ENCODE results near the gene CDH5.

Gene CDH5

DNA sequence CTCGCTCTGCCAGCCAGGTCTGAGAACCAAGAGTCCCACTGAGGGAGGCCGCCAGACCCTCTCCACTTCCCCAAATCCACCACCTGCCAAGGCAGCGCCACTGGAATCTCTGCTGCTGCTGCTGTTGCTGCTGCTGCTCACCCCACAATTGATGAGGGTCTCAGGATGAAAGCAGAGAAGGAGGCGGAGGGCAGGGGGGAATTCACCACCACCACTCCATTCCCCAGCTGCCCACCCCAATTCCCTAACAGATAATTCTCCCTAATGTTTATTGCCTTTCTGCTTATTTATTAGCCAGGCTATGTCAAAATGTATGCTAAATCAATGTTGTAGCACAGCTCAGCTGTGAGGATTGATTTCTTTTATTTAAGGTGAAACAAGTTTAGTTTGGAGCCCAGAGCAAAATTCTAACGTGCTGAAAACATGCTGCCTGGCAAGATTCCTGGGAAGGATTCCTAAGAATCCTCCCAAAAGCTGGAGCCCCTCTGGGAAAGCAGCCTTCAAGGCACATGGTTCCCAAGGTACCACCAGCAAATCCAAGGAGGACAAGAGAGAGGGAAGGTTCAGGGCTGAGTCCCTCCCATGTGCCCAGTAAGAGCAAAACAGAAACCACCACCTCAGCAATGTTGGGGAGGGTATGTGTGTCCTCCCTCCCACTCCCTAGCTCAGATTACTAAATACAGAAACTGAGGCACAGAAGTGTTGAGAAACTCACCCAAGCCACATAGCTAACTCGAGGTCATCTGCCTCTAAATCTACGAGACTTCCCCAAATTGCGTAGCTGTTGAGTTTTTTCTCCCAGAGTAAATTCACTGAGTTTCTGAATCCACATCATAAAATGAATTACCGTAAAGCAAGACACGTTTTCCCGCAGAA, 12.2 kb upstream of the CDH5 start:
- no peak for DNase-seq

DNA sequence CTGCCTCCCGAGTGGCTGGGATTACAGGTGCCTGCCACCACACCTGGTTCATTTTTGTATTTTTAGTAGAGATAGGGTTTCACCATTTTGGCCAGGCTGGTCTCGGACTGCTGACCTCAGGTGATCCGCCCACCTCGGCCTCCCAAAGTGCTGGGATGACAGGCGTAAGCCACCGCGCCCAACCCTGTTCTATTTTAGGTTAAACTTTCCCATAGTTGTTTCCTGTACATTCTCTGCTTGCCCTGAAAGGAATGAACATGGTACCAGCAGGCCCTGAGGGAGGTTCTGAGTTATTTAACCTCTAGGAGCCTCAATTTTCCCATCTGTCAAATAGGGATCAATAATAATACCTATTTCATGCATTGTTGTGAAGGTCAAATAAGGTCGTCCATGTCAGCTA, 11.0 kb upstream of the CDH5 start:
- DNase-seq, result no peak

DNA sequence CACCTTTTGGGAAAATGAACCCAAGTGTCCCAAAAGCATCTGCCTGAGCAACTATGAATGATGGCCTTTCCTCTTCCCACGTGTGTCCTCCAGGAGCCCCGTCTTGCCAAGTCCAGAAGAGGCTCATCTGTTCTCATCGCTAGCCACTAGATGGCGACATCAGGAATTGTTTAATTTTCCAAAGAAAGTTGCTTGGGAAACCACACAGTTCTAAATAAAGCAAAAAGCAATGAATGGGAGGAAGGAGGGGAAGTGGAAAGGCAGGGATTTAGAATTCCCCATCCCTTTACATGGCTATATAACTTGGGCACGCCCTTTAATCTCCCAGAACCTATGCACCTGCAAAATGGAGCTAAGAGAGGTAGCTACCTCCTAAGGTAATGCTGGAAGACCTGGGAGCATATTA, 9.0 kb upstream of the CDH5 start:
- peak in 1 of 2 donors; percentile 19 for DNase-seq

DNA sequence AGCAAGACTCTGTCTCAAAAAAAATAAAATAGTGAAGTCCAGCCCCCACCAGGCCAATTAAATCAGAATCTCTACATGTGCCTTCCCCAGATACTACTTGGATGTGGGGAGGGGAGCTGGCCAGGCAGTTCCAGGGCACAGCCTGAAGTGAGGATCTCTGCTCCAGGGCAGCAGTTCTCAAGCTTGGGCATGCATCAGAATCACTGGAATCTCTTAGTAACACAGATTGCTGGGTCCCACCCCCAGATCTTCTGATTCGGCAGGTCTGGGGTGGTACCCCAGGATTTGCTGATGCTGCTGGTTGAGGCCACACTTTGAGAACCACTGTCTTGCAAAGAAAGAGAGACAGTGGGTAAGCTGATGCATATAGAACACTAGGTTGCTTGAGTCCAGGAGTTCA, 8.3 kb upstream of the CDH5 start:
- no peak for DNase-seq

DNA sequence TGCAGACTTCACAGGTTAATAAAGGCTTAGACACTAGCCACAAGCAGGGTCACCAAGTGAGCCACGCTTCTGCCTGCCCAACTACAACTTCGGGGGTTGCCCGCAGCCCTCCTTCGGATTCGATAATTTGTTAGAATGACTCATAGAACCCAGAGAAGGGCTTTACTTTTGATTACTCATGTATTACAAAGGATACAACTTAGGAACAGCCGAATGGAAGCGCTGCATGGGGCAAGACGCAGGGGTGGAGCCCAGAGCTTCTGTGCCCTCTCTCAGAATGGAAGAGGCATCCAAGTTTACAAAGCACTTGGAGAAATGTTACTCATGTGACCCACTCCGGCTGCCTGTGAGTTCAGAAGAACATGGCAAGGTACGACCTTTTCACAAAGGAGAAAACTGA, 7.5 kb upstream of the CDH5 start:
- no peak for DNase-seq

DNA sequence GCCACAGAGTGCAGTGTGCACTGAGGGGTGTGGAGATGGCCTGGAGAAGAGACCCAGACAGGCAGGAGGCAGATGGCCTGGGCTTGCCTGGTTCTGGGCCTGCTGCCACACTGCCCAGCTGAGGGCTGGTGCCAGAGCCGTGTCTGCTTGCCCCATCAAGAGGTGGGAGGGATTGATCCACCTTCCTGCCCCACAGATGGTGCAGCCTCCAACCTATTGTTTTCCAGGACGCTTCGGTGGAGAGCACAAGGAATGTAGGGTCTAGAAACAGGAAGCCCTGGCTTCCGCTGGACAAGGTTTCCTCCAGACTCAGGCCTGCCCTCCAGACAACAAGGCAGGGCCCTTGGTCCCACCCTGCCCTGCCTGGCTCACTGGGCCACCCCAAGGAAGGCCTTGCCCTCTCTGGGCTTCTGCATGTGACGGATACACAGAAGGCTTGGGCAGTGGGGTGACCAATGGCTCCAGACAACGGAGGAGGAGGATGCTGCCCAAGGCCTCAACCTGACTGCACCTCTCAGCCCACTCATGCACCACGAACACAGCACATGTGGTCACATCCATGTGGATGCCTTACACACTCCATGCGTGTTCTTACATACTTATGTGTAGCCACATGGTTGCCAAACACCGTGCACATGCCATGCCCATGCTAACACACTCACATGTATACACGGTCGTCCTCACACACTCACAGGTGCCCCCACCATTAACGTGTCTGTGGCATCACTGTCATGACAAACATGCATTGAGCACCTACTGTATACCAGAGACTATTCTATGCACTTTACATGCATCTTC, 6.5 kb upstream of the CDH5 start:
- no peak for DNase-seq

DNA sequence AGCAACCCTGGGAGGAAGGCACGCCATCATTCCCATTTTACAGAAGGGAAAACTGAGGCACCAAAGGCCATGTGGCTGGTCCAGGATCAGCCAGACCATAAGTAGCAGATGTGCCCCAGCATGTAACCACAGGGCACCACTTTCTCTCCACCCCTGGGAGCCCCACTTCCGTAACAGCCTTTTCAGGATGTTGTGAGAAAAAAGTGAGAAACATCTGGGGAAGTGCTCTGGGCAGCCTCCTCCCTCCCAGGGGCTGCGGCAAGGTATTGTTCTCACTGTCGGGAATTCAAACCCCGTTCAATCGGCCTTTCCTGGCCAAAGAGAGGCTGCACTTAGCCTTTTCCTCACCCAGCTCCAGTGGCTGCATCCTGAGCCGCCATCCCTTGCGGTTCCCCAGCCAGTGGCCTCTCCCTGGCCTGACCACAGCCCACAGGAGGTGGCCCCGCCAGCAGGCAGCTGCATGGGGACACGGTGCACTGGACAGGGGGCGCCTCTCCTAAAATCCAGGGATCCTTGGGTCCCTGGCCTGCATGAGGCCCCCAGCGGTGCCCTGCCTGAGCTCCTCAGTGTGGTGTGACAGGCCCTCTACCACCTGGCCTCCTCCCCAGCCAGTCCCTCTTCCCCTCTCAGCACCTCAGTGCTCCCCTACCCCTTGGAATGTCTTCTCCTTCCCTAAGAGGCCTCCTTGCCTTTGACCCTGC, 5.7 kb upstream of the CDH5 start:
- no peak for DNase-seq

DNA sequence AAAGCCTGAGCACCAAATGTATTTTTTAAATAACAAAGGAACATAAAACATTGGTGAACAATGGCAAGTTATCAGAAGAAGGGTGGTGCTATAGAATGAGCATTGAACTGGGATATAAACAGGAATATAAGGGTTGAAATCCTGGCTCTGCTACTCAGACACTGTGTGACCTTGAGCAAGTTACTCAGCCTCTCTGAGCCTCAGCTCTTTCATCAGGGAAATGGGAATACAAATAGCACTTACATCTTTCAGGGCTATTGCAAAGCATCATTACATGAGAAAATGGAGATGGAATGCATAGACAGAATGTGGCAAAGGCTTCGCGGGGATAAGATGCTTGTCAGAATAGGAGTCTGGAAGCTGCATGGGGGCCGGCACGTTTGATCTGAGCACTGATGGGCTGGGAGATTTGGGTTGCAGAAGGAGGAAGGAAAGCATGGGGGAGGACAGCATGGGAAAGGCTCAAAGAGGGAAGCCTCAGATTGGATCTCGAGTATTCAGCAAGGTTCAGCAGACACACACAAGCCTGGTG, 4.8 kb upstream of the CDH5 start:
- DNase-seq, result no peak

DNA sequence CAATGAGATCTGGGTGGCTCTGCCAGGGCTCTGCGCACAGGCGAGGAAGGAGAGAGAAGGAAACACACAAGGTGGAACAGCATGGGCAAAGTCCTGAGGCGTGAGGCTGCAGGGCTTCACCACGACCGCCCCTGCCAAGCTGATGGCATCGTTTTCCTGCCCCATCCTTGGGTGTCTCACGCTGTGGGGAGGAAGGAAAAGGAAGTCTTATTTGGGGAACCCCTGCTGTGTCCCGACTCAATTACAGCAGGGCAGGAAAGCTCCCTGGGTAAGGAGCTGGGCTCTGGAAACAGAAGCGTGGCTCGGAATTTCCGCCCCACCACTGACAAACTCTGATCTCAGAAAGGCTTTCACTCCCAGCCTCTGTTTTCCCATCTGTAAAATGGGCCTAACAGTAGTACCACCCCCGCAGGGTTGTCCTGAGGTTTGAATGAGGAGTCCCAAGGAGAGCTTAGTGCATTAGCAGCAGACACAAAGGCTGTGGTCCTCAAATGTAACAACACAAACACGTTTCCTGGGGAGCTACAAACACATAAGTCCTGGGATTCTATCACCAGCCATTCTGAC, 3.2 kb upstream of the CDH5 start:
- no peak for DNase-seq

DNA sequence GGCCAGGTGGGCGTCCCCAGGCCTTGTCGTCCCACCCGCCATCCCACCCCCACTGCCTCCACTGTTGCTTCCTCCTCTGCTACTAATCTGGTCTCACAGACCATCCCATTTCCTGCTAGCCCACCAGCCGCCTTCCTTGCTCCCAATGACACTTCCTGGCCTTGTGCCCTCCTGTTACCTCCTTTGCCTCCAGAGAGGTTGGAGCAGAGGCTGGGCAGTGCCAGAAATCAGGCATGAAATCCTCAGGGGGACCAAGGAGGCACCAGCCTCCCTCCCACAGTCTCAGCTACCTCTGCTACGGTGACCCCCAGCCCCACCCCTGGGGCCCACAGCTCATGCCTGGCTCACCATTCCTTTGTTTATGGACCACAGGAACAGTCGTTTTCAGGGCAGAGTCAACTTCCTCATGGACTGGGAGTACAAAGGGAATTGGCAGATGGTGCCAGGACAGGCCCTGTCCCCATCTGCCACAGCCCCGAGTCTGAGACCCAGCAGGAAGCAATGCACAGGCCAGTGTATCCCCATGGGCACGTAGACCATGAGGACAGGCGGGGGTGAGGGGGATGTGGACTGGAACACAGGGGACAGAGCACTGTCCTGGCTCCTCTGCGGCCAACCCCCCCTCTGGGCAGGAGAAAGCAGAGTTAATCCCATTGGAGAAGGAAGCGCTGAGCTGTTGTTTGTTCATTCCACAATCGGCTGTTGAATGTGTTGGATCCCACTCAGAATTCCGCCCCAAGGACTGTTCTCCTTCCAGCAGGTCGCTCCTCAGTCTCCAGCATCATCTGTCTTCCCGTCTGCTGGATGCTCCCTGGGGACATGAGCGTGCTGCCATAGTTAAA, 2.2 kb upstream of the CDH5 start:
- no peak for DNase-seq

DNA sequence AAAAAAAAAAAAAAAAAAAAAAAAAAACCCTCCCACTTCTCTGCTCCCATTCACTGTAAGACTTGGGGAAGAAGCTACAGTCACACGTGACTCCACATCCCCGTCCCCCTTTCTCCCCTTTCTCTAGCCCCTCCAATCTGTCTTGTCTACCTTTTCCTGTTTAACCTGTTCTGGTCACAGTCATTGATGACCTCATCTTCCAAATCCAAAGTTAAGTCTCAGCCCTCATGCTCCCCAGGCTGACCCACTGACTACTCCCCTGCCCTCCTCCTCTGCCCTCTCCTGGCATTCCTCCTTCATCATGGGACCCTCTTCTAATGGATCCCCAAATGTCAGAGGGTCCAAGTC, 1.6 kb upstream of the CDH5 start:
- DNase-seq, result no peak

DNA sequence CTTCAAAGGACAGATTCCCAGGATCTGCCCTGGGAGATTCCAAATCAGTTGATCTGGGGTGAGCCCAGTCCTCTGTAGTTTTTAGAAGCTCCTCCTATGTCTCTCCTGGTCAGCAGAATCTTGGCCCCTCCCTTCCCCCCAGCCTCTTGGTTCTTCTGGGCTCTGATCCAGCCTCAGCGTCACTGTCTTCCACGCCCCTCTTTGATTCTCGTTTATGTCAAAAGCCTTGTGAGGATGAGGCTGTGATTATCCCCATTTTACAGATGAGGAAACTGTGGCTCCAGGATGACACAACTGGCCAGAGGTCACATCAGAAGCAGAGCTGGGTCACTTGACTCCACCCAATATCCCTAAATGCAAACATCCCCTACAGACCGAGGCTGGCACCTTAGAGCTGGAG, 840 bp upstream of the CDH5 start:
- DNase-seq, result no peak

DNA sequence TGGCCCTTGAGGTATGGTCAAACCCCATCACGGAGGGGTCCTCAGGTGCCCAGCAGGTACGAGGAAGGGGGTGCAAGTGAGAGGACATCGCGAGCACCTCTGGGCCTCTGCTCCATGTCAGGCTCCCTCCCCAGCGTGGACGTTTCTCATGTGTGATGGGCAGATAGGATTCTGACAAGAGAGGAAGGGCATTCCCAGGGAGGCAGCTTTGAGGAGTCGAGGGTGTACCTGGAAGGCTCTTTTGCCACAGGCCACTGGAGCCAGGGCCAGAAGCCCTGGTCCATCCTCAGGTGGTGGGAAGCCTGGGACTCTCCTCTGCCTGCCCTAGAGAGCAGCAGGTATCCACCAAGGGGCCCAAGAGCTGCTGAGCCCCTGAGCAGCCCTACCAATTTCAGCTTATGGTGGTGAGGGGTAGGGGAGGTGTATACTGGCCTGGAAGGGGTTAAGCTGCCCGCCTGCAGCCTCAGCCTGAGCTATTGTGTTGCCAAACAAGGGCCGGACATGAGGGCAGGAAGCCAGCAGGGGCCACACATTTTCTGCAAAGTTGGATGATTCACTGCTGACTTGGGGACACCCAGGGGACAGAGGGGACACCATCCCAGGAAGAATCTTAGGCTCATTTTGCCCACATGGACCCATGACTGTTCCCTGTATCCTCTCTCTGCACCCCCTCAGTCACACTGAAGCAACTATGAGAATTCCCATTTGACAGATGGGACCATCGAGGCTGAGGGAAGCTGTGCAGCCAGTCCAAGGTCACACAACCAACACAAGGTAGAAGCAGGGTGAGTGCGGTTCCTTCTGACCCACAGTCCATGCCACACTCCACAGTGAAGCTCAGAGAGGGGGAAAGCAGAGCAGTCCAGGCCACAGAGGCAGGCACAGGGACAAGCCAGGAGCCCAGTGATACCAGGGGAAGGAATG, 1.7 kb downstream of the CDH5 start:
- no peak for DNase-seq

DNA sequence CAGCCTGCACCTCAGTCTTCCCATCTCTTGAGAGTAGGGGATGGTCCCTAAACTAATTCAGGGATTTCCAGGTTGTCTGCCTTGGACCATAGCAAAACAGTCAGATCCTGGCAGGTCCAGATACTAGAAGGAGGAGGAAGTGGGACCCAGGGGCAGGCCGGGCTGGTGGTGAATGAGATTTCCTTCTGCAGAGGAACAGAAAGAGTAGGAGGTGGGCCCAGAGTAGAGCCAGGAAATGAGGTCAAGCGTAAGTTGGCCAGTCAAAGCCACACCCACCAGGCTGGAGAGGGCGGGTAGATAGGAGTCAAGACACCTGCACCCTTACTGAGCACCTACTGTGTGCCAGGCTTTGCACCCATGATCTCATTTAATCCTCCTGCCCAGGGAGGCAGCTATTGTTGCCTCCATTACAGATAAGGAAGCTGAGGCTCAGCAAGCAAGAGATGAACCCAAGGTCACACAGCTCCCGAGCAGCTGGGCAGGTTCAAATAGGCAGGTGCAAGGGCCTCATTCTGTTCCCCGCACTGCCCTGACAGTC, 2.6 kb downstream of the CDH5 start:
- DNase-seq, result no peak

DNA sequence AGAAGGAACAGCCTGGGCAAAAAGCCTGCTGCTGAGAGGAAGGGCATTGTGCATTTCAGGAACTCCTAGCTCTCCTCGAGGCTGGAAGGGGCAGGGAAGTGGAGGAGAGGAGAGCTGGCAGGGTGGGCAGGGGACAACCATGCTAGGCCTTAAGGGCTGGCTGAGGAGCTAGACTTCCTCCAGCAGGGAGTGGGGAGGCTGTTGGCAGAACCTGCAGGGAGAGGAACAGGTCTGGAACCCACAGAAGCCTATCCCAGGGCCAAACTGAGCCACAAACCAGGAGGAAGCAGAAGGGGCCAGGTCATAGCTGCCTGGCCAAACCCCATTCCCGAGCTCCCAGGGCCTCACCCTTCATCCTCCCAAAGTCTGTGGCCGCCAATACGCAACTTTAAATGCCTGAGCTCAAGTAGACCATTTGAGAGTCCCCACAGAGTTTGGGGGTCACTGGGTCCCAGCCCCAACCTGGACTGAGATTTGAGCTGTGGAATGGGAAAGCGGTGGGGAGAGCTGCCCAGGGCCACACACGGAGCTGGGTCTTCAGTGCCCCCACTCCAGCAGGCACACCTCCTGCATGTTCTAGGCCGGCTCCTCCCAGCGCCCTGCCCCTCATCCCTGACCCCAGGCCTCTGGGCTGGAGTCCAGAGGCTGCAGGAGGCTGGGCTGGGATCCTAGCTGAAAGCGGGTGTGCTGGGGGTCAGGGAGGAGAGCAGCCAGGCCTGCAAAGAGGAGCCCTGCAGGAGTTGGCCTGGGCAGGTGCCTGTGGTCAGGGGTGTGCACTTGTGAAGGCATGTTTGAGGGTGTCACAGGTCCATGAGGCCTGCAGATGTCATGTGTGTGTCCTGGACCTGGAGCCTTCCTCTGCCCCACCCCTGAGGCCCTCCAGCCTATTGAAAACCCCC, 4.5 kb downstream of the CDH5 start:
- no peak for DNase-seq

DNA sequence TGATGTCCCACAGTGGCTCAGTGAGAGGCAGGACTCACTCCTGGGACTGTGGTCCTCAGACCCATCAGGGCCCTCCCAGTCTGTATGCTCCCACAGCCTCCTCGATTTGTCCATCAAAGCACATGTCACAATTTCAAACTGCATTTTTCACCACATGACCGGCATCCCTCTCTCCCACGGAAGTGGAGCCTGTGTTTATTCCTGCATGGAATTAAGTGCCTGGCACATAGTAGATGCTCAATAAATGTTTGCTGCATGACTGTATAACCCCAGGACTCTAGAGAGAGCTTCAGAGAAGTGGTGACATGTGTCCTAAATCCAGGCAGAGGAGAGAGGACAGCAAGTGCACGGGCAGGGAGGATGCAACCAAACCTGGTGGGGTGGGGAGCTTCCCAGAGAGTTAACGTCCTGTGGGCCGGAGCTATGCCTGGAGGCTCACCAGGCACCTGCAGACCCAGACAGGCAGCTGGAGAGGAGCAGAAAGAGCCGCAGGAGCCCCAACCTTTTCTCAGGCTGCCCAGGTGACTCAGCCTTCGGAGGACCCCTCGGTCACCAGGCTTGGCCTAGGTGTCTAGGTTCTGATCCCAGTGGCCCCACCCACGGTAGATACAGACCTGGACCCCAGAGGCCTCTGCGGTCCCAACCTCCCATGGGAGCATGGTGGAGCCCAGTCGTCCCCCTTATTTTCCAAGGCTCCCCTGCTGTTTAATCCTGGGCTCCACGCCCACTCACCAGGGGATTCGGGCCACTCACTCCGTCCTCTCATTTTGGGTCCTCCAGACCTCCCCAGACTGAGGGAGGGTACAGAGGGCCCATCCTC, 5.8 kb downstream of the CDH5 start:
- DNase-seq, result no peak

DNA sequence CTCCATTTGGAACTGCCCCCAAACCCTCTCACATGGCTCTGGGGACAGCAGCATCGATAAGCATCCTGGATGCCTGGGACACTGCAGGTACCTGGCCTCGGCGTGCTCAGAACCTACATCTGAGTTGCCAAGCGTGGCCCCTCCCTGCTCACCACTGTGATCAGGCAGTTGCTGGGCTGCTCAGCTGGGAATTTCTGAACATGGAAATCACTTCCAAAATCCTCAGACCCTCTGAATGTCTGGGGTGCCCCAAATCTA, 6.3 kb downstream of the CDH5 start:
- no peak for DNase-seq

DNA sequence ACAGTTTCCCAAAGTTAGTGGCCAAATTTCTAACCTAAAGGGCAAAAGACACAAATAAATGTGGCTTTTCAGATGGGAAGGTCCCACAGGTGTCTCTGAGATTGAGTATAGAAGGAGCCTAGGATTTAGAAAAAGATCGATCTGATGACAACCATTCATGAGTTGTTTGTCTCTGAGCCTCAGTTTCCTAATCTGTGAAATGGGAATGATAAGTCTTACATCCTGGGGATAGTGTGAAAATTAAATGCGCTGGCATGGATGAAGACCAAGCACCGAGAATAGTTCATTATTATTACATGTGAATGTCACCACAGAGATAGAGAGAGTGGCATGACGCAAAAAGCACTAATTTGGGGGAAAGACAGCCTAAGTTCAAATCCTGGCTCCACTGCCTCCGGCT, 7.2 kb downstream of the CDH5 start:
- no peak for DNase-seq

DNA sequence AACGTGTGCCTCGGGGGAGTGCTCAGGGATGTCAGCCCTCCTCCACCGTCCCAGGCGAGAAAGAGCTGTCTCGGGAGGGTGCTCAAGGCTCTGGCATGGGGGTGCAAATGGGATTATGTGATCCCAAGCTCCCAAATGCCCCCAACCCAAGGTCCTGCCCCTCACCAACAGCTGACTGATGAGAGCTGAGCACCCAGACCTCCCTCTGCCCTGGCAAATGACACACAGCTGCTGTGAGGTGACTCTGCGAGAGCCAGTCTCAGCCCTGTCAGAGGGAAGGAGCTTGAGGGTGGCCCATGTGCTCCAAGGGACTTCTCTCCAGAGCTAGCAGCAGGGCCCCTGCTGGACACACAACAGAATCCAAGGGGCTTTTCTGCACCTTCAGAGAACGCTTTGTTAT, 7.7 kb downstream of the CDH5 start:
- DNase-seq, result no peak
